Myocyte (in vitro differentiated cells): ENCODE results near the gene SAE1. TPM values are rescaled to one million over a fixed set of nuclear protein-coding genes. Genes with fewer than 3 reads are reported as not detected.

Experiments
- microRNA counts: library from miRNA; unstranded; fragments of <30 nt; microRNA quantifications from one replicate; lab custom pipeline; 2016
- microRNA-seq: library from miRNA; unstranded; fragments of <30 nt; microRNA quantifications from one replicate; pipeline ENCODE4, GENCODE V29; 2016
- total RNA-seq: library from RNA; depleted of rRNA; stranded (reverse); fragments of >200 nt; gene quantifications from 2 replicates; pipeline ENCODE4 v1.2.3, GENCODE V29; 2014

The SAE1 gene
- total RNA-seq, 1 donor from 2014 or later, result 144 TPM

MicroRNAs encoded within 50 kb of the gene (microRNA counts, 767-probe panel; counts per million panel counts)
- microRNA hsa-miR-3190-5p (lab: Ali Mortazavi, UCI), result not detected

Small RNA genes lying within 50 kb of the gene (microRNA-seq; reads per million reads assigned to microRNA genes)
- gene MIR3190, result not detected
- gene MIR3191, result not detected

Other genes with a start within 250 kb of the SAE1 start
- gene NPAS1, start 111.0 kb upstream of the SAE1 start, total RNA-seq, result 1.7 and 2.0 TPM in 2 replicates
- gene TMEM160, start 82.2 kb upstream of the SAE1 start, total RNA-seq, result 16.0 and 35.3 TPM in 2 replicates
- 10.1 and 11.3 TPM in 2 replicates for gene ZC3H4, start 17.1 kb upstream of the SAE1 start, total RNA-seq
- 13.2 and 18.0 TPM in 2 replicates for gene BBC3, start 100.4 kb downstream of the SAE1 start, total RNA-seq
- 5.9 and 6.9 TPM in 2 replicates for gene CCDC9, start 125.7 kb downstream of the SAE1 start, total RNA-seq
- 1.8 and 1.9 TPM in 2 replicates for gene INAFM1, start 144.1 kb downstream of the SAE1 start, total RNA-seq
- not detected in 2 replicates for gene C5AR1, start 179.0 kb downstream of the SAE1 start, total RNA-seq
- not detected in 2 replicates for gene C5AR2, start 201.3 kb downstream of the SAE1 start, total RNA-seq
- 9.9 and 14.4 TPM in 2 replicates for gene DHX34, start 218.5 kb downstream of the SAE1 start, total RNA-seq